HepG2 (cell line): Measurements from ENCODE around the gene ABCC3. TPM values are rescaled to one million over a fixed set of nuclear protein-coding genes. Genes with fewer than 3 reads are reported as not detected.

ENCODE experiments used
- CBFB ChIP-seq: sonication (generic); formaldehyde crosslinking; IDR thresholded peaks from 2 replicates; pipeline ENCODE4 v1.4.0; 2020; ENCODE audit warnings: missing genetic modification reagents
- EEA1 ChIP-seq: sonication (generic); formaldehyde crosslinking; IDR thresholded peaks from 2 replicates; pipeline ENCODE4 v1.5.1; 2020; ENCODE audit warnings: mild to moderate bottlenecking, missing genetic modification reagents, borderline replicate concordance
- HMGA1 ChIP-seq: sonication (generic); formaldehyde crosslinking; conservative IDR thresholded peaks from 2 replicates; pipeline ENCODE4 v1.4.0; 2020; ENCODE audit warnings: missing genetic modification reagents
- JUN ChIP-seq: sonication (generic); formaldehyde crosslinking; IDR thresholded peaks from 2 replicates; pipeline ENCODE4 v1.4.0; 2020; ENCODE audit warnings: mild to moderate bottlenecking, missing genetic modification reagents
- KDM6A ChIP-seq: IDR thresholded peaks from 2 replicates; pipeline ENCODE4 v1.6.1; 2016; ENCODE audit warnings: low read depth
- MAFK ChIP-seq, 2 experiments: IDR thresholded peaks in 1 of 2; conservative IDR thresholded peaks in 1 of 2; 2 replicates each; pipeline ENCODE4 v1.6.1; 2011; ENCODE audit warnings: improper control_type of control experiment in 2 of 2, low read length in 2 of 2
- MXD4 ChIP-seq: IDR thresholded peaks from 2 replicates; pipeline ENCODE4 v1.6.1; 2016; ENCODE audit warnings: mild to moderate bottlenecking, missing biosample characterization, missing genetic modification reagents
- PATZ1 ChIP-seq: sonication (generic); formaldehyde crosslinking; IDR thresholded peaks from 2 replicates; pipeline ENCODE4 v1.4.0; 2020; ENCODE audit warnings: missing genetic modification reagents
- RCOR2 ChIP-seq: IDR thresholded peaks from 2 replicates; pipeline ENCODE4 v1.6.1; 2016; ENCODE audit warnings: missing biosample characterization, missing genetic modification reagents
- RFXAP ChIP-seq: sonication (generic); formaldehyde crosslinking; IDR thresholded peaks from 2 replicates; pipeline ENCODE4 v1.4.0; 2020; ENCODE audit warnings: missing genetic modification reagents, borderline replicate concordance
- SNRNP70 ChIP-seq: fragments of 200-400 bp; formaldehyde crosslinking; IDR thresholded peaks from 2 replicates; pipeline ENCODE4 v1.6.1; 2017; ENCODE audit warnings: mild to moderate bottlenecking, low read depth, low read length, moderate library complexity
- SUZ12 ChIP-seq: fragments of 150-350 bp; IDR thresholded peaks from 2 replicates; pipeline ENCODE4 v1.6.1; 2014; ENCODE audit warnings: low read depth, low read length
- TEAD3 ChIP-seq: optimal IDR thresholded peaks from 2 replicates; pipeline ENCODE3; 2016; ENCODE audit warnings: borderline replicate concordance
- TFDP2 ChIP-seq: sonication (generic); formaldehyde crosslinking; IDR thresholded peaks from 2 replicates; pipeline ENCODE4 v1.4.0; 2020; ENCODE audit warnings: missing genetic modification reagents
- ZNF282 ChIP-seq: fragments of 450-650 bp; IDR thresholded peaks from 2 replicates; pipeline ENCODE4 v1.6.1; 2018; ENCODE audit not compliant: partially characterized antibody
- ZNF552 ChIP-seq: sonication (generic); formaldehyde crosslinking; IDR thresholded peaks from 2 replicates; pipeline ENCODE4 v1.9.0; 2022; ENCODE audit warnings: missing genetic modification reagents, mild to moderate bottlenecking, borderline replicate concordance
- ZNF777 ChIP-seq: sonication (generic); formaldehyde crosslinking; IDR thresholded peaks from 2 replicates; pipeline ENCODE4 v1.4.0; 2020; ENCODE audit warnings: missing genetic modification reagents
- polyA plus RNA-seq, 8 experiments: library from polyadenylated mRNA; depleted of rRNA in 3 of 8; stranded (reverse) in 7 of 8; unstranded in 1 of 8; fragments of >200 nt; fragmentation: Illumina TruSeq in 4 of 8; extraction: Trizol in 4 of 8; gene quantifications; 2 replicates each; pipeline versions ENCODE4 v1.2.1 to v1.2.3, GENCODE V29; 2011 to 2016; ENCODE audit warnings: low read depth in 4 of 8, missing spikeins in 1 of 8, mixed read lengths in 1 of 8; ENCODE audit not compliant: insufficient read depth in 1 of 8
- total RNA-seq, 5 experiments: library from RNA; depleted of rRNA; stranded (reverse); fragments of >200 nt; fragmentation: Illumina TruSeq; extraction: Trizol; gene quantifications; 2 replicates each; pipeline ENCODE4 v1.2.3, GENCODE V29; 2016; ENCODE audit warnings: low read depth in 1 of 5
- TF ChIP-seq, protein P1 (sequence below): sonication (generic); formaldehyde crosslinking; IDR thresholded peaks from 2 replicates; pipeline ENCODE4 v1.4.0; 2020; ENCODE audit warnings: missing genetic modification reagents, borderline replicate concordance
- TF ChIP-seq, protein P2 (sequence below): sonication (generic); formaldehyde crosslinking; IDR thresholded peaks from 2 replicates; pipeline ENCODE4 v1.4.0; 2020; ENCODE audit warnings: missing genetic modification reagents, mild to moderate bottlenecking, borderline replicate concordance
- TF ChIP-seq, protein P3 (sequence below): sonication (generic); formaldehyde crosslinking; IDR thresholded peaks from 2 replicates; pipeline ENCODE4 v1.4.0; 2020; ENCODE audit warnings: missing genetic modification reagents

The ABCC3 gene
- total and polyA plus RNA-seq, 2 of the 13 experiments (the other 11 are each of a cell fraction or from before 2014, with no cell fraction given) = 25.2 to 50.7 TPM

DNA sequence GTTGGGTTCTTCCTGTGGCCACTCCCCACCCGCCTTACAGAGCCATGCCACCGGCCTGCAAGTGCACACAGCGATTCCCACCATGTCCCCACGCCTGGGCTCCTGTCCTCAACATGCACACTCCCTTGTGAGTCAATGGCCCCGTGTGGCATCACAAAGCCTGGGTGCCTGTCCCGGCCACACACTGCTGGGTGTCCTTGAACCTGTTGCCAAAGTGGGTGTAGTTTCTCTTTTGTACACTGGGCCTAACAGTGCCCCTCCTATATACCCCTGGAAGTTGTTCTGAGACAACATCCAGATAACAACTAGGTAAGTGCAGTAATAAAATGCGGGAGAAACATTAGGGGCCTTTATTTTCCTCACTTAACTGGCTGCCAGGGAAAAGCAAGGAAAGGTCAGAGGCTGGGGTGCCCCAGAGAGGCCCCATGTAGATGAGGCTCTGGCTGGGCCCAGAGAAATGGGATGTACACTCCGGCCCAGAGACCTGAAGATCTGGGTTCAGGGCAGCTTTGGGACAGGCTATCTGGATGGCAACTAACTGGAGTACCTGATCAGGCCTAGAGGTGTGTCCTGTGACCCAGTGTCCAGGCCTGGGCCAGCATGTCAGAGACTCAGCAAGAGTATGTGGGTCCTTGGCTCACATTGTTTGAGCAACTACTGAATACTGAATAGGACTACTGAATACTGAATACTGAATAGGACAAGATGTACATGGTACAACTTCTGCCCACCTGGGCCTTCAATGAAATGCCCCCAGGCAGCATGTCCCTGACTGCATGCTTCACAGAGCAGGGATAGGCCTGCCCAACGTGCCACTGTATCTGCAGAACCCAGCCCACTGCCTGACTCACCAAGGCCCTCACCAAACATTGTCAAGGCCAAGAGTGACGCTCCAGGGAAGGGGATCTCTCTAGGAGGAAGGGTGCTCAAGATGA, 8.3 kb downstream of the ABCC3 start (continued):
- peak; percentile 75; the same call in 1 of the 2 replicates for TF ChIP-seq PATZ1
- TF ChIP-seq, protein P1, sequence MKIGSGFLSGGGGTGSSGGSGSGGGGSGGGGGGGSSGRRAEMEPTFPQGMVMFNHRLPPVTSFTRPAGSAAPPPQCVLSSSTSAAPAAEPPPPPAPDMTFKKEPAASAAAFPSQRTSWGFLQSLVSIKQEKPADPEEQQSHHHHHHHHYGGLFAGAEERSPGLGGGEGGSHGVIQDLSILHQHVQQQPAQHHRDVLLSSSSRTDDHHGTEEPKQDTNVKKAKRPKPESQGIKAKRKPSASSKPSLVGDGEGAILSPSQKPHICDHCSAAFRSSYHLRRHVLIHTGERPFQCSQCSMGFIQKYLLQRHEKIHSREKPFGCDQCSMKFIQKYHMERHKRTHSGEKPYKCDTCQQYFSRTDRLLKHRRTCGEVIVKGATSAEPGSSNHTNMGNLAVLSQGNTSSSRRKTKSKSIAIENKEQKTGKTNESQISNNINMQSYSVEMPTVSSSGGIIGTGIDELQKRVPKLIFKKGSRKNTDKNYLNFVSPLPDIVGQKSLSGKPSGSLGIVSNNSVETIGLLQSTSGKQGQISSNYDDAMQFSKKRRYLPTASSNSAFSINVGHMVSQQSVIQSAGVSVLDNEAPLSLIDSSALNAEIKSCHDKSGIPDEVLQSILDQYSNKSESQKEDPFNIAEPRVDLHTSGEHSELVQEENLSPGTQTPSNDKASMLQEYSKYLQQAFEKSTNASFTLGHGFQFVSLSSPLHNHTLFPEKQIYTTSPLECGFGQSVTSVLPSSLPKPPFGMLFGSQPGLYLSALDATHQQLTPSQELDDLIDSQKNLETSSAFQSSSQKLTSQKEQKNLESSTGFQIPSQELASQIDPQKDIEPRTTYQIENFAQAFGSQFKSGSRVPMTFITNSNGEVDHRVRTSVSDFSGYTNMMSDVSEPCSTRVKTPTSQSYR (CRISPR knock-in tag) = no peak
- no peak for TF ChIP-seq ZNF777
- no peak for TF ChIP-seq SNRNP70
- no peak for TF ChIP-seq EEA1
- no peak for TF ChIP-seq CBFB
- no peak for TF ChIP-seq TFDP2 (CRISPR knock-in tag)
- no peak for TF ChIP-seq KDM6A (CRISPR knock-in tag)
- TF ChIP-seq JUN (CRISPR knock-in tag) = no peak
- TF ChIP-seq ZNF282 = no peak
- no peak; the same call in 1 of the 2 replicates for TF ChIP-seq RFXAP (CRISPR knock-in tag)
- TF ChIP-seq, protein P2, sequence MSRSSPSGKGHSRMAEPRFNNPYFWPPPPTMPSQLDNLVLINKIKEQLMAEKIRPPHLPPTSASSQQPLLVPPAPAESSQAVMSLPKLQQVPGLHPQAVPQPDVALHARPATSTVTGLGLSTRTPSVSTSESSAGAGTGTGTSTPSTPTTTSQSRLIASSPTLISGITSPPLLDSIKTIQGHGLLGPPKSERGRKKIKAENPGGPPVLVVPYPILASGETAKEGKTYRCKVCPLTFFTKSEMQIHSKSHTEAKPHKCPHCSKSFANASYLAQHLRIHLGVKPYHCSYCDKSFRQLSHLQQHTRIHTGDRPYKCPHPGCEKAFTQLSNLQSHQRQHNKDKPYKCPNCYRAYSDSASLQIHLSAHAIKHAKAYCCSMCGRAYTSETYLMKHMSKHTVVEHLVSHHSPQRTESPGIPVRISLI (CRISPR knock-in tag) = no peak
- no peak for TF ChIP-seq MXD4 (CRISPR knock-in tag)
- TF ChIP-seq ZNF552 (CRISPR knock-in tag) = no peak
- no peak for TF ChIP-seq MAFK (conservative IDR thresholded peaks at IDR 0.05 in 1 of 2, IDR thresholded peaks at IDR 0.05 in 1 of 2; ENCODE audit: low read length in 2 of 2)
- no peak for TF ChIP-seq SUZ12
- peak; percentile 21 for TF ChIP-seq TEAD3 (CRISPR knock-in tag)
- TF ChIP-seq, protein P3, sequence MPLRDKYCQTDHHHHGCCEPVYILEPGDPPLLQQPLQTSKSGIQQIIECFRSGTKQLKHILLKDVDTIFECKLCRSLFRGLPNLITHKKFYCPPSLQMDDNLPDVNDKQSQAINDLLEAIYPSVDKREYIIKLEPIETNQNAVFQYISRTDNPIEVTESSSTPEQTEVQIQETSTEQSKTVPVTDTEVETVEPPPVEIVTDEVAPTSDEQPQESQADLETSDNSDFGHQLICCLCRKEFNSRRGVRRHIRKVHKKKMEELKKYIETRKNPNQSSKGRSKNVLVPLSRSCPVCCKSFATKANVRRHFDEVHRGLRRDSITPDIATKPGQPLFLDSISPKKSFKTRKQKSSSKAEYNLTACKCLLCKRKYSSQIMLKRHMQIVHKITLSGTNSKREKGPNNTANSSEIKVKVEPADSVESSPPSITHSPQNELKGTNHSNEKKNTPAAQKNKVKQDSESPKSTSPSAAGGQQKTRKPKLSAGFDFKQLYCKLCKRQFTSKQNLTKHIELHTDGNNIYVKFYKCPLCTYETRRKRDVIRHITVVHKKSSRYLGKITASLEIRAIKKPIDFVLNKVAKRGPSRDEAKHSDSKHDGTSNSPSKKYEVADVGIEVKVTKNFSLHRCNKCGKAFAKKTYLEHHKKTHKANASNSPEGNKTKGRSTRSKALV (CRISPR knock-in tag) = no peak
- 0 out of 2 replicates have a peak, but pooled peaks have one; percentile 31 for TF ChIP-seq RCOR2 (CRISPR knock-in tag)
- no peak for TF ChIP-seq HMGA1
